Body of pancreas (tissue), 4 donors: ENCODE measurements around the gene NOL12. TPM values are rescaled to one million over a fixed set of nuclear protein-coding genes. Genes with fewer than 3 reads are reported as not detected.

Experiments used
- ATAC-seq: fragments of 150-250 bp; one replicate; pipeline ENCODE4 v1.9.1; 2016
- DNase-seq, 4 donors: peaks; one replicate each; pipeline ENCODE4 v3.0.0-alpha.2; 2019
- H3K27ac ChIP-seq, 4 donors: fragments of 200-600 bp; sonication (generic); 1 replicate in 3 of 4; 2 replicates in 1 of 4; pipeline versions ENCODE4 v1.5.1 to v1.6.1; 2016 to 2019; ENCODE audit warnings: mild to moderate bottlenecking in 1 of 4, mixed read lengths in 1 of 4, moderate library complexity in 1 of 4
- H3K27me3 ChIP-seq, 2 donors: fragments of 200-600 bp; sonication (generic); one replicate each; pipeline ENCODE4 v1.6.0; 2016; ENCODE audit warnings: mild to moderate bottlenecking in 1 of 2
- H3K36me3 ChIP-seq, 2 donors: fragments of 200-600 bp; sonication (generic); replicated peaks in 1 of 2; 2 replicates each; pipeline ENCODE4 v1.5.1; 2016; ENCODE audit warnings: low read depth in 2 of 2; ENCODE audit not compliant: insufficient read depth in 1 of 2
- H3K4me1 ChIP-seq: fragments of 200-600 bp; sonication (generic); one replicate; pipeline ENCODE4 v1.6.0; 2016
- H3K4me3 ChIP-seq, 2 donors: fragments of 200-600 bp; sonication (generic); 1 replicate in 1 of 2; 2 replicates in 1 of 2; pipeline ENCODE4 v1.5.1; 2016 to 2019
- H3K9me3 ChIP-seq, 3 donors: fragments of 200-600 bp; sonication (generic); 1 replicate in 2 of 3; 2 replicates in 1 of 3; pipeline ENCODE4 v1.5.1; 2016
- POLR2A ChIP-seq, 3 donors: fragments of 450-650 bp; IDR thresholded peaks; one replicate each; pipeline ENCODE4 v1.6.1; 2016; ENCODE audit warnings: antibody characterized with exemption in 3 of 3, mild to moderate bottlenecking in 2 of 3
- WGBS, 2 donors: methylation state at CpG; one replicate each; pipeline ENCODE4 v1.1.5; 2017; 5-methylcytosine and 5-hydroxymethylcytosine counted together
- intact Hi-C: fragments of 100-400 bp; cut with DNase I; formaldehyde crosslinking; loops from one replicate; pipeline ENCODE4 v1.15.1; 2023
- total RNA-seq, 2 donors: library from RNA; depleted of rRNA; stranded (reverse); fragments of >200 nt; gene quantifications; one replicate each; pipeline ENCODE4 v1.1.0, GENCODE V29; 2016
- TF ChIP-seq, protein P1 (sequence below), 7 experiments: fragments of 450-650 bp in 4 of 7; fragments of 200-600 bp in 3 of 7; sonication (generic) in 3 of 7; IDR thresholded peaks; one replicate each; pipeline ENCODE4 v1.5.1; 2016 to 2019; ENCODE audit warnings: antibody characterized with exemption in 7 of 7

NOL12 gene
- total RNA-seq, 2 donors from 2014 or later = 10.4 to 19.1 TPM

DNA sequence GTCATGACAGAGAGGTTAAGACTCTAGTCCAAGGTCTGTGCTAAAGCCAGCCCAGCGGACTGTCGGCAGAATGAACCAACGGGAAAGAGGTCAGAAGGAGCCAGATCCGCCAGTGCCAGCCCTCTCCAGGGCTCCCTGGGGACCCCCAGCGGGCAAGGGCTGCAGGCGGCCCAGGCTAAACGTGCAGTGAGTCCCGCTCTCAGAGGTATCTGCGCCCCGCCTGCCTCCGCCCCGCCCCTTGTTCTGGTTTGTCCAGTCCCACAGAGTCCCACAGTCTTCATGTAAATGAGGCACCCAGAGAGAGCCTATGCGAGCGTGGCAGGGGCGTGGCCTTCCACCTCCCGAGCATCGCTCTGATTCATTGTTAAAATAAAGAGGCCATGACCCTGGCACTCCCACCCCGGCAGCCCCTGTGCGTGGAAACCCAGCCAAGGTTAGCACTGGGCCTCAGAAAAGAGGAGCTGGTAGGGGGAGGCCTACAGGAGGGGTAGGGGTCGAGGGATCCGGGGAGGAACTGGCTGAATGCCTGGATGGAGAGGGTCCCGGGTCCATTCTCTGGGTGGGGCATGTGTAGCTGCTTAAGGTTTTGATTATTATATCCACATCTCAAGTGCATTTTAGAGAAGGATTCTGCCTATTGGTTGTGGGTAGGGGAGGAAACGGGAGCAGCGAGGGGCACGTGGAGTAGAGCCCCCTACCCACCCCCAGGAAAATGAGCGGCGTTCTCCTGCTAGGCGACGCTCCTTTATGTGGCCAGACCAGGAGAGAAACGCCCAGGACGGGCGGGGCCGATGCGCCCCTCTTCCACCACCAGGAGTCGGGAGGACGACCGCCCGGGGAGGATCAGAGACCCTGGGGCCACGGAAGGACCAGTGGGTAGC is 10.8 kb downstream of the NOL12 start, which contains the start of gene TRIOBP:
Gene TRIOBP, plus strand, starts transcription at position 392 of the 881 bp plus-strand sequence. CDS start 4,318 bp downstream, outside the sequence.
- whole genome bisulfite sequencing, 2 donors = 19 to 24% methylated on average over 18 to 39 of the region's 39 CpGs
- DNase-seq (peak; percentile 91 to 98 (median 96)), ATAC-seq (peak; percentile 99)
- Histone ChIP-seq H3K27me3 (no peaks in the 10 kb centered on the region), H3K36me3 (peaks cover 0 to 4% of the 10 kb centered on the region in 2 donors), H3K4me1 (peaks cover 14% of the 10 kb centered on the region), H3K27ac (peak within 1 kb of the TSS in 1 of 4 donors; percentile 49), H3K4me3 (no peak within 1 kb of the TSS), H3K9me3 (no peaks in the 10 kb centered on the region)
- TF ChIP-seq POLR2A (IDR thresholded peaks at IDR 0.05) = no peak
- TF ChIP-seq, protein P1, sequence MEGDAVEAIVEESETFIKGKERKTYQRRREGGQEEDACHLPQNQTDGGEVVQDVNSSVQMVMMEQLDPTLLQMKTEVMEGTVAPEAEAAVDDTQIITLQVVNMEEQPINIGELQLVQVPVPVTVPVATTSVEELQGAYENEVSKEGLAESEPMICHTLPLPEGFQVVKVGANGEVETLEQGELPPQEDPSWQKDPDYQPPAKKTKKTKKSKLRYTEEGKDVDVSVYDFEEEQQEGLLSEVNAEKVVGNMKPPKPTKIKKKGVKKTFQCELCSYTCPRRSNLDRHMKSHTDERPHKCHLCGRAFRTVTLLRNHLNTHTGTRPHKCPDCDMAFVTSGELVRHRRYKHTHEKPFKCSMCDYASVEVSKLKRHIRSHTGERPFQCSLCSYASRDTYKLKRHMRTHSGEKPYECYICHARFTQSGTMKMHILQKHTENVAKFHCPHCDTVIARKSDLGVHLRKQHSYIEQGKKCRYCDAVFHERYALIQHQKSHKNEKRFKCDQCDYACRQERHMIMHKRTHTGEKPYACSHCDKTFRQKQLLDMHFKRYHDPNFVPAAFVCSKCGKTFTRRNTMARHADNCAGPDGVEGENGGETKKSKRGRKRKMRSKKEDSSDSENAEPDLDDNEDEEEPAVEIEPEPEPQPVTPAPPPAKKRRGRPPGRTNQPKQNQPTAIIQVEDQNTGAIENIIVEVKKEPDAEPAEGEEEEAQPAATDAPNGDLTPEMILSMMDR (IDR thresholded peaks at IDR 0.05) = peak in 6 of 7 experiments; percentile 11 to 70 (median 60)
- intact Hi-C loops = loop anchor here (10.0 kb wide), 1 partner anchor 162 kb away; no protein-coding TSS in a partner anchor

- H3K27me3 ChIP-seq = no peaks in the 10 kb centered on the region
- intact Hi-C loops = loop anchor here (10.0 kb wide), 1 partner anchor 163 kb away; no protein-coding TSS in a partner anchor
- WGBS, 2 donors = 17% methylated on average over 2 of the region's 3 CpGs; no CpG with 5 or more reads in 1 of the 2 donors
- TF ChIP-seq POLR2A (IDR thresholded peaks at IDR 0.05) = no peak
- TF ChIP-seq, protein P1 (IDR thresholded peaks at IDR 0.05) = no peak
- DNase-seq = no peak
- no peak overlapping the region for H3K4me3 ChIP-seq
- no peak for ATAC-seq
- H3K4me1 ChIP-seq = peaks cover 14% of the 10 kb centered on the region
- no peaks in the 10 kb centered on the region for H3K36me3 ChIP-seq
- H3K27ac ChIP-seq = no peak overlapping the region
- no peaks in the 10 kb centered on the region for H3K9me3 ChIP-seq
Observed at GRCh38 chr22:37697538-37697835, 11.3 kb downstream of the NOL12 start.

DNA sequence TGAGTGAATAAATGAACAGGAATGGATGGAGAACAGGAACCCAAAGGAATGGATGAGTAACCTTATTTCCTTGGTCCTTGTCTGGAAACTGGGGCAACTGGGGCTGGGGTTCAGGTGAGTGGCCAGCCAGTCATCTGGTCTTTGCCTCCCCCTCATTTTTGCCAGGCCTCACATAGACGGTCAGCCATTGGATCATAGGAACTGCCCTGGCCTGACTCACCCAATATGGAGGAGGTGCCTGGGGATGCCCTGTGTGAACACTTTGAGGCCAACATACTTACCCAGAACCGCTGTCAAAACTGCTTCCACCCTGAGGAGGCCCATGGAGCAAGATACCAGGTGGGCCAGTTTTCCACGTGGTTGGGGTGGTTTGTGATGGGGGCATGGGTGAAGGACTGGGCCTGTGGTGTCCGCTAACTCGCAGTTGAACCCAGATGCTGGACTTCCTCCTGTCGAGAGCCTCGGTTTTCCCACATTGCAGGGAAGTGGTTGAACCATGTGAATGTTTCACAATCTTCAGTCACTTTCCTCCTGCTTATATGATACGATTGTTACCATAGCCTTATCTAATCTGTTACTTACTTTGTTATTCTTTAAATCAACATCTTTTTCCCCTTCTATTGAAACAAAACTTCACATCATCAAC is 15.1 kb downstream of the NOL12 start:
- intact Hi-C loops = no loop called here
- no peak overlapping the region for H3K27ac ChIP-seq
- H3K36me3 ChIP-seq = no peaks in the 10 kb centered on the region
- H3K27me3 ChIP-seq = no peaks in the 10 kb centered on the region
- TF ChIP-seq POLR2A (IDR thresholded peaks at IDR 0.05) = no peak
- TF ChIP-seq, protein P1 (IDR thresholded peaks at IDR 0.05) = no peak
- H3K4me1 ChIP-seq = peaks cover 8% of the 10 kb centered on the region
- no peaks in the 10 kb centered on the region for H3K9me3 ChIP-seq
- no peak for ATAC-seq
- H3K4me3 ChIP-seq = no peak overlapping the region
- WGBS, 2 donors = 62 to 73% methylated on average over 8 of the region's 8 CpGs
- peak in 1 of 4 donors; percentile 33 for DNase-seq

DNA sequence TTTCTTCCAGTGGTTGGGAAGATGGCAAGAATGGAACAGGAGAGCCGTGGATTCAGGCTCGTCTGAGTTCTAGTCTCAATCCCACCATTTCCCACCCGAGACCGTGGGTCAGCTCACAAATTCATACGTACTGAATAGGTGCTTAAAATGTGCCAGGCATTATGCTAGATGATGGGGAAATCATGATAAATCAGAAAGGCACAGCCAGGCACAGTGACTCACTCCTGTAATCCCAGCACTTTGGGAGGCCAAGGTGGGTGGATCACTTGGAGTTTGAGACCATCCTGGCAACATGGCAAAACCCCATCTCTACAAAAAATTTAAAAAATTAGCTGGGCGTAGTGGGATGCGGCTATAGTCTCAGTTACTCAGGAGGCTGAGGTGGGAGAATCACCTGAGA is 17.8 kb downstream of the NOL12 start:
- no peaks in the 10 kb centered on the region for H3K27me3 ChIP-seq
- no peaks in the 10 kb centered on the region for H3K9me3 ChIP-seq
- H3K4me1 ChIP-seq = no peaks in the 10 kb centered on the region
- DNase-seq (no peak), ATAC-seq (no peak)
- H3K4me3 ChIP-seq = no peak overlapping the region
- WGBS, 2 donors = 80 to 81% methylated on average over 7 of the region's 7 CpGs
- no peaks in the 10 kb centered on the region for H3K36me3 ChIP-seq
- TF ChIP-seq POLR2A (IDR thresholded peaks at IDR 0.05) = no peak
- TF ChIP-seq, protein P1 (IDR thresholded peaks at IDR 0.05) = no peak
- no peak overlapping the region for H3K27ac ChIP-seq
- intact Hi-C loops = no loop called here
